ENCODE measurements around the gene ACAD9. TPM values are rescaled to one million over a fixed set of nuclear protein-coding genes. Genes with fewer than 3 reads are reported as not detected.

Gene ACAD9
- total and polyA plus RNA-seq, 8 donors: 17.1 to 160 (median 23.4) TPM

GRCh38 chr3:128949158-128949557, 69.7 kb downstream of the ACAD9 start:
- no peaks in the 10 kb centered on the region for H3K9me3 ChIP-seq
- TF ChIP-seq POLR2A (IDR thresholded peaks at IDR 0.05) (no peak), POLR2AphosphoS5 (IDR thresholded peaks at IDR 0.05) (no peak), CTCF (IDR thresholded peaks at IDR 0.05) (no peak), EP300 (IDR thresholded peaks at IDR 0.05) (no peak)
- no peaks in the 10 kb centered on the region for H3K36me3 ChIP-seq
- no peak for DNase-seq
- 96 to 98% (median 97%) methylated on average over 3 of the region's 3 CpGs for WGBS, 5 donors
- H3K27me3 ChIP-seq: no peaks in the 10 kb centered on the region
- H3K27ac ChIP-seq: no peak overlapping the region
- H3K4me3 ChIP-seq: no peak overlapping the region
- intact Hi-C loops (cut with DNase I; ENCODE audit: low total_unique reads): no loop called here
- H3K4me1 ChIP-seq: peaks cover 0 to 16% (median 4%) of the 10 kb centered on the region in 4 donors

GRCh38 chr3:128950223-128950938, 71.0 kb downstream of the ACAD9 start:
- TF ChIP-seq EP300 (IDR thresholded peaks at IDR 0.05) (no peak), POLR2AphosphoS5 (IDR thresholded peaks at IDR 0.05) (no peak), POLR2A (IDR thresholded peaks at IDR 0.05) (no peak), CTCF (IDR thresholded peaks at IDR 0.05) (no peak)
- intact Hi-C loops (cut with DNase I; ENCODE audit: low total_unique reads): no loop called here
- DNase-seq: peak in 1 of 2 donors; percentile 64
- no peaks in the 10 kb centered on the region for H3K27me3 ChIP-seq
- H3K36me3 ChIP-seq: no peaks in the 10 kb centered on the region
- H3K4me3 ChIP-seq: no peak overlapping the region
- peaks cover 0 to 11% (median 4%) of the 10 kb centered on the region in 4 donors for H3K4me1 ChIP-seq
- H3K27ac ChIP-seq: no peak overlapping the region
- 65 to 69% (median 66%) methylated on average over 15 of the region's 15 CpGs for WGBS, 5 donors
- no peaks in the 10 kb centered on the region for H3K9me3 ChIP-seq

GRCh38 chr3:128956440-128956839, 77.0 kb downstream of the ACAD9 start:
- no peaks in the 10 kb centered on the region for H3K36me3 ChIP-seq
- 85 to 97% (median 94%) methylated on average over 2 of the region's 2 CpGs for WGBS, 5 donors
- H3K4me1 ChIP-seq: no peaks in the 10 kb centered on the region
- peaks cover 0 to 5% (median 0%) of the 10 kb centered on the region in 4 donors for H3K9me3 ChIP-seq
- DNase-seq: no peak
- intact Hi-C loops (cut with DNase I; ENCODE audit: low total_unique reads): no loop called here
- no peak overlapping the region for H3K4me3 ChIP-seq
- TF ChIP-seq POLR2AphosphoS5 (IDR thresholded peaks at IDR 0.05) (no peak), CTCF (IDR thresholded peaks at IDR 0.05) (no peak), POLR2A (IDR thresholded peaks at IDR 0.05) (no peak), EP300 (IDR thresholded peaks at IDR 0.05) (no peak)
- no peak overlapping the region for H3K27ac ChIP-seq
- H3K27me3 ChIP-seq: no peaks in the 10 kb centered on the region

Small RNAs within 50 kb of the gene (small RNA-seq; reads per million reads assigned to genes)
- 0 reads per million in 4 donors for gene AC112484.4

Other genes with a start within 250 kb of the ACAD9 start
- gene RPN1, start 228.8 kb upstream of the ACAD9 start, total RNA-seq: 100 to 1,000 TPM in 4 of 5 donors, 10 to 100 TPM in 1; 80.5 to 328 (median 131) TPM
- gene RPN1, start 228.8 kb upstream of the ACAD9 start, polyA plus RNA-seq: 10 to 100 TPM; 39.9 to 87.1 (median 83.0) TPM
- 100 to 1,000 TPM in 2 of 5 donors, 10 to 100 TPM in 3; 33.6 to 159 (median 85.8) TPM for gene RAB7A, start 153.4 kb upstream of the ACAD9 start, total RNA-seq
- gene RAB7A, start 153.4 kb upstream of the ACAD9 start, polyA plus RNA-seq: 100 to 1,000 TPM in 2 of 3 donors, 10 to 100 TPM in 1; 96.6 to 166 (median 134) TPM
- gene CFAP92, start 114.5 kb downstream of the ACAD9 start, total RNA-seq: 10 to 100 TPM in 1 of 5 donors, 1 to 10 TPM in 3, under 1 TPM in 1; 0.87 to 13.4 (median 5.2) TPM
- 1 to 10 TPM in 1 of 3 donors, under 1 TPM in 2; 0.50 to 2.7 (median 0.70) TPM for gene CFAP92, start 114.5 kb downstream of the ACAD9 start, polyA plus RNA-seq
- gene EFCC1, start 121.7 kb downstream of the ACAD9 start, total RNA-seq: 10 to 100 TPM in 3 of 5 donors, 1 to 10 TPM in 2; 1.0 to 13.9 (median 10.3) TPM
- 10 to 100 TPM in 1 of 3 donors, 1 to 10 TPM in 2; 3.4 to 10.7 (median 8.2) TPM for gene EFCC1, start 121.7 kb downstream of the ACAD9 start, polyA plus RNA-seq
- not detected for gene GP9, start 181.2 kb downstream of the ACAD9 start, total RNA-seq
- gene GP9, start 181.2 kb downstream of the ACAD9 start, polyA plus RNA-seq: not detected
- 10 to 100 TPM in 4 of 5 donors, 1 to 10 TPM in 1; 6.1 to 70.6 (median 22.6) TPM for gene RAB43, start 242.2 kb downstream of the ACAD9 start, total RNA-seq
- gene RAB43, start 242.2 kb downstream of the ACAD9 start, polyA plus RNA-seq: 10 to 100 TPM in 2 of 3 donors, 1 to 10 TPM in 1; 4.3 to 18.1 (median 10.5) TPM